SK-N-SH treated with all-trans-retinoic acid at 6 μM for 48 hours (cell line): ENCODE measurements around the gene FYN.

Source experiments
- ATAC-seq: fragments of 200-7000 bp; cut with Tn5 transposase; 3 replicates; pipeline ENCODE4 v1.9.1; 2020; ENCODE audit warnings: mild to moderate bottlenecking, moderate library complexity
- BACH2 ChIP-seq: fragments of 250-450 bp; sonication (Bioruptor Pico); IDR thresholded peaks from 2 replicates; pipeline ENCODE4 v1.9.0; 2021; ENCODE audit warnings: mild to moderate bottlenecking, borderline replicate concordance
- CSDC2 ChIP-seq: fragments of 250-450 bp; sonication (Bioruptor Pico); IDR thresholded peaks from 2 replicates; pipeline ENCODE4 v1.5.0; 2020; ENCODE audit warnings: mild to moderate bottlenecking, moderate library complexity
- ESRRG ChIP-seq: fragments of 250-450 bp; sonication (Bioruptor Pico); IDR thresholded peaks from 2 replicates; pipeline ENCODE4 v1.6.1; 2021; ENCODE audit warnings: mild to moderate bottlenecking
- GLIS3 ChIP-seq: fragments of 250-450 bp; sonication (Bioruptor Pico); IDR thresholded peaks from 2 replicates; pipeline ENCODE4 v1.5.0; 2020; ENCODE audit warnings: mild to moderate bottlenecking, moderate library complexity
- OSR1 ChIP-seq: fragments of 250-450 bp; sonication (Bioruptor Pico); IDR thresholded peaks from 2 replicates; pipeline ENCODE4 v1.8.0; 2022; ENCODE audit warnings: moderate library complexity, mild to moderate bottlenecking, inconsistent platforms
- PPARA ChIP-seq: fragments of 250-450 bp; sonication (Bioruptor Pico); IDR thresholded peaks from 2 replicates; pipeline ENCODE4 v1.5.0; 2020; ENCODE audit warnings: mild to moderate bottlenecking, borderline replicate concordance
- RARB ChIP-seq: fragments of 250-450 bp; sonication (Bioruptor Pico); IDR thresholded peaks from 2 replicates; pipeline ENCODE4 v1.8.0; 2021; ENCODE audit warnings: mild to moderate bottlenecking, moderate library complexity
- SNAI2 ChIP-seq: fragments of 250-450 bp; sonication (Bioruptor Pico); IDR thresholded peaks from 2 replicates; pipeline ENCODE4 v1.5.0; 2020; ENCODE audit warnings: mild to moderate bottlenecking, moderate library complexity
- TCF4 ChIP-seq: fragments of 250-450 bp; sonication (Bioruptor Pico); IDR thresholded peaks from 2 replicates; pipeline ENCODE4 v1.8.0; 2021; ENCODE audit warnings: mild to moderate bottlenecking, moderate library complexity, borderline replicate concordance
- TOX ChIP-seq: fragments of 250-450 bp; sonication (Bioruptor Pico); IDR thresholded peaks from 2 replicates; pipeline ENCODE4 v1.8.0; 2021; ENCODE audit warnings: mild to moderate bottlenecking, moderate library complexity, borderline replicate concordance
- ZC3H10 ChIP-seq: fragments of 250-450 bp; sonication (Bioruptor Pico); IDR thresholded peaks from 2 replicates; pipeline ENCODE4 v1.5.1; 2021; ENCODE audit warnings: mild to moderate bottlenecking, moderate library complexity
- ZFP3 ChIP-seq: fragments of 250-450 bp; sonication (Bioruptor Pico); IDR thresholded peaks from 2 replicates; pipeline ENCODE4 v1.5.0; 2020; ENCODE audit warnings: mild to moderate bottlenecking, moderate library complexity
- ZFP30 ChIP-seq: fragments of 450-650 bp; formaldehyde crosslinking; IDR thresholded peaks from 2 replicates; pipeline ENCODE4 v1.5.0; 2022; ENCODE audit warnings: mild to moderate bottlenecking, moderate library complexity
- ZNF565 ChIP-seq: fragments of 450-650 bp; formaldehyde crosslinking; conservative IDR thresholded peaks from 2 replicates; pipeline ENCODE4 v1.5.0; 2020; ENCODE audit warnings: low read depth, mild to moderate bottlenecking, moderate library complexity
- ZNF8 ChIP-seq: fragments of 450-650 bp; formaldehyde crosslinking; IDR thresholded peaks from 2 replicates; pipeline ENCODE4 v1.5.0; 2020; ENCODE audit warnings: mild to moderate bottlenecking, moderate library complexity
- TF ChIP-seq, protein P1 (sequence below): fragments of 250-450 bp; sonication (Bioruptor Pico); IDR thresholded peaks from 2 replicates; pipeline ENCODE4 v1.5.1; 2021; ENCODE audit warnings: mild to moderate bottlenecking, moderate library complexity
- TF ChIP-seq, protein P2 (sequence below): fragments of 250-450 bp; sonication (Bioruptor Pico); IDR thresholded peaks from 2 replicates; pipeline ENCODE4 v1.8.0; 2021; ENCODE audit warnings: low read depth, mild to moderate bottlenecking, moderate library complexity, borderline replicate concordance
- TF ChIP-seq, protein P3 (sequence below): fragments of 250-450 bp; sonication (Bioruptor Pico); IDR thresholded peaks from 2 replicates; pipeline ENCODE4 v1.5.0; 2020; ENCODE audit warnings: mild to moderate bottlenecking, moderate library complexity
- TF ChIP-seq, protein P4 (sequence below): fragments of 250-450 bp; sonication (Bioruptor Pico); IDR thresholded peaks from 2 replicates; pipeline ENCODE4 v1.8.0; 2020; ENCODE audit warnings: mild to moderate bottlenecking, moderate library complexity, borderline replicate concordance

The FYN gene

DNA sequence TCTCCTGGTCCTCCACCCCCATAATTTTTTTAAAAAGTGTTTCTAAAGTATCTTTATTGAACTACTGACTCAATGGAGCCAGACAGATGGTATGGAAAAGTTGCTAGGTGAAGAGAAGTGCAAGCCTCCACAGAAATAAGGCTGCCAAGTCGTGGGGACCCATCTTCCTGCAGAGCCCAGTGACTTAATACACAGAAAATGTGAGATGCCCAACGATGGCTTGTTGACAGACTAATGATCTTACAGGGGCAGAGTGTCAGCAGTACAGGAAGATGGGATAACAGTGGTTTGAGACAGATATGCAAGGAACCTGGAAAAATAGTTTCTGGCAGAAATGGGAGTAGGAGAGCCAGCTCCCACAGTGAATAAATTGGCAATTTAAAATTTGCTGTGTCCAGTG, 43.3 kb downstream of the FYN start:
- no peak for ATAC-seq
- TF ChIP-seq ZNF565 (CRISPR knock-in tag) = no peak
- TF ChIP-seq CSDC2 (CRISPR knock-in tag) = no peak
- TF ChIP-seq ZFP3 (CRISPR knock-in tag) = no peak
- TF ChIP-seq, protein P1, sequence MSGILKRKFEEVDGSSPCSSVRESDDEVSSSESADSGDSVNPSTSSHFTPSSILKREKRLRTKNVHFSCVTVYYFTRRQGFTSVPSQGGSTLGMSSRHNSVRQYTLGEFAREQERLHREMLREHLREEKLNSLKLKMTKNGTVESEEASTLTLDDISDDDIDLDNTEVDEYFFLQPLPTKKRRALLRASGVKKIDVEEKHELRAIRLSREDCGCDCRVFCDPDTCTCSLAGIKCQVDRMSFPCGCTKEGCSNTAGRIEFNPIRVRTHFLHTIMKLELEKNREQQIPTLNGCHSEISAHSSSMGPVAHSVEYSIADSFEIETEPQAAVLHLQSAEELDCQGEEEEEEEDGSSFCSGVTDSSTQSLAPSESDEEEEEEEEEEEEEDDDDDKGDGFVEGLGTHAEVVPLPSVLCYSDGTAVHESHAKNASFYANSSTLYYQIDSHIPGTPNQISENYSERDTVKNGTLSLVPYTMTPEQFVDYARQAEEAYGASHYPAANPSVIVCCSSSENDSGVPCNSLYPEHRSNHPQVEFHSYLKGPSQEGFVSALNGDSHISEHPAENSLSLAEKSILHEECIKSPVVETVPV (CRISPR knock-in tag) = no peak
- TF ChIP-seq ZFP30 (CRISPR knock-in tag) = no peak
- TF ChIP-seq OSR1 (CRISPR knock-in tag) = no peak
- no peak for TF ChIP-seq TOX (CRISPR knock-in tag)
- TF ChIP-seq, protein P2, sequence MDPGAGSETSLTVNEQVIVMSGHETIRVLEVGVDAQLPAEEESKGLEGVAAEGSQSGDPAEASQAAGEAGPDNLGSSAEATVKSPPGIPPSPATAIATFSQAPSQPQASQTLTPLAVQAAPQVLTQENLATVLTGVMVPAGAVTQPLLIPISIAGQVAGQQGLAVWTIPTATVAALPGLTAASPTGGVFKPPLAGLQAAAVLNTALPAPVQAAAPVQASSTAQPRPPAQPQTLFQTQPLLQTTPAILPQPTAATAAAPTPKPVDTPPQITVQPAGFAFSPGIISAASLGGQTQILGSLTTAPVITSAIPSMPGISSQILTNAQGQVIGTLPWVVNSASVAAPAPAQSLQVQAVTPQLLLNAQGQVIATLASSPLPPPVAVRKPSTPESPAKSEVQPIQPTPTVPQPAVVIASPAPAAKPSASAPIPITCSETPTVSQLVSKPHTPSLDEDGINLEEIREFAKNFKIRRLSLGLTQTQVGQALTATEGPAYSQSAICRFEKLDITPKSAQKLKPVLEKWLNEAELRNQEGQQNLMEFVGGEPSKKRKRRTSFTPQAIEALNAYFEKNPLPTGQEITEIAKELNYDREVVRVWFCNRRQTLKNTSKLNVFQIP (CRISPR knock-in tag) = no peak
- TF ChIP-seq TCF4 = no peak
- TF ChIP-seq, protein P3, sequence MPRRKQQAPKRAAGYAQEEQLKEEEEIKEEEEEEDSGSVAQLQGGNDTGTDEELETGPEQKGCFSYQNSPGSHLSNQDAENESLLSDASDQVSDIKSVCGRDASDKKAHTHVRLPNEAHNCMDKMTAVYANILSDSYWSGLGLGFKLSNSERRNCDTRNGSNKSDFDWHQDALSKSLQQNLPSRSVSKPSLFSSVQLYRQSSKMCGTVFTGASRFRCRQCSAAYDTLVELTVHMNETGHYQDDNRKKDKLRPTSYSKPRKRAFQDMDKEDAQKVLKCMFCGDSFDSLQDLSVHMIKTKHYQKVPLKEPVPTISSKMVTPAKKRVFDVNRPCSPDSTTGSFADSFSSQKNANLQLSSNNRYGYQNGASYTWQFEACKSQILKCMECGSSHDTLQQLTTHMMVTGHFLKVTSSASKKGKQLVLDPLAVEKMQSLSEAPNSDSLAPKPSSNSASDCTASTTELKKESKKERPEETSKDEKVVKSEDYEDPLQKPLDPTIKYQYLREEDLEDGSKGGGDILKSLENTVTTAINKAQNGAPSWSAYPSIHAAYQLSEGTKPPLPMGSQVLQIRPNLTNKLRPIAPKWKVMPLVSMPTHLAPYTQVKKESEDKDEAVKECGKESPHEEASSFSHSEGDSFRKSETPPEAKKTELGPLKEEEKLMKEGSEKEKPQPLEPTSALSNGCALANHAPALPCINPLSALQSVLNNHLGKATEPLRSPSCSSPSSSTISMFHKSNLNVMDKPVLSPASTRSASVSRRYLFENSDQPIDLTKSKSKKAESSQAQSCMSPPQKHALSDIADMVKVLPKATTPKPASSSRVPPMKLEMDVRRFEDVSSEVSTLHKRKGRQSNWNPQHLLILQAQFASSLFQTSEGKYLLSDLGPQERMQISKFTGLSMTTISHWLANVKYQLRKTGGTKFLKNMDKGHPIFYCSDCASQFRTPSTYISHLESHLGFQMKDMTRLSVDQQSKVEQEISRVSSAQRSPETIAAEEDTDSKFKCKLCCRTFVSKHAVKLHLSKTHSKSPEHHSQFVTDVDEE = no peak
- no peak for TF ChIP-seq ESRRG (CRISPR knock-in tag)
- TF ChIP-seq RARB = no peak
- no peak for TF ChIP-seq SNAI2 (CRISPR knock-in tag)
- TF ChIP-seq BACH2 (CRISPR knock-in tag) = no peak
- no peak for TF ChIP-seq PPARA (CRISPR knock-in tag)
- no peak for TF ChIP-seq ZNF8

DNA sequence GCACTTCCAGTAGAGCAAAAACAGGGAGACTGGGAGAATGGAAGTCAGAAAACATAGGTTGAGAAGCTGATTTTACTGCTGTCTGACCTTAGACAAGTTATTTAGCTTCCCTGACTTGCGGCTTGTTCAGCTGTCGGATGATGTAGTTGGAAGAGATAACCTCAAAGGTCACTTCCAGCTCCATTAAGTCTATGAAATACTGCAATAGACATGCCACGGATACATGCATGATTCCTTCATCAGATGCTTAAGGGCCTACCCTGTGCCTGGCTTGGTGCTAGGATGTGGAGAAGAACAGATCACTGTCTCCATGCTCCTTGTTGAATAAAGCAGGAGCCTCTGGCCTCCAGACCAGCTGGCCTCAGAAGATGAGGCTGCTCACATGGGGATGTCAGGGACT, 43.7 kb downstream of the FYN start:
- no peak for ATAC-seq

DNA sequence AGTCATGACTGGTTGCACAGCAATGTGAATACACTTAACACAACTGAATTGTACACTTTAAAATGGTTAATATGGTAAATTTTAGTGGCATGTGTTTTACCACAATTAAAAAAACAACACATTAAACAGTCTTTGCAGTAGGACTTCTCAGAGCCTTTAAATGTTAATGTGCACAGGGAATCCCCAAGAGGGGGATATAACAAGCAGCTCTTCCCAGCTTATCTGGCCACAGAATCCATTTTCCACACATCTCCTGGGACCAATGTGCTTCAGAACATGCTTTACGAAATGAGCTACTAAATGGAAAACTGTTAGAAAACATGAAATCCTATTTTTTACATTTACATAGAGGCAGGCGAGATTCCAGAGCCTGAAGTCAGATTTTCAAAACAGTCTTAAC, 44.4 kb downstream of the FYN start:
- TF ChIP-seq, protein P2 (CRISPR knock-in tag) = no peak
- no peak for TF ChIP-seq ZC3H10 (CRISPR knock-in tag)
- TF ChIP-seq, protein P4, sequence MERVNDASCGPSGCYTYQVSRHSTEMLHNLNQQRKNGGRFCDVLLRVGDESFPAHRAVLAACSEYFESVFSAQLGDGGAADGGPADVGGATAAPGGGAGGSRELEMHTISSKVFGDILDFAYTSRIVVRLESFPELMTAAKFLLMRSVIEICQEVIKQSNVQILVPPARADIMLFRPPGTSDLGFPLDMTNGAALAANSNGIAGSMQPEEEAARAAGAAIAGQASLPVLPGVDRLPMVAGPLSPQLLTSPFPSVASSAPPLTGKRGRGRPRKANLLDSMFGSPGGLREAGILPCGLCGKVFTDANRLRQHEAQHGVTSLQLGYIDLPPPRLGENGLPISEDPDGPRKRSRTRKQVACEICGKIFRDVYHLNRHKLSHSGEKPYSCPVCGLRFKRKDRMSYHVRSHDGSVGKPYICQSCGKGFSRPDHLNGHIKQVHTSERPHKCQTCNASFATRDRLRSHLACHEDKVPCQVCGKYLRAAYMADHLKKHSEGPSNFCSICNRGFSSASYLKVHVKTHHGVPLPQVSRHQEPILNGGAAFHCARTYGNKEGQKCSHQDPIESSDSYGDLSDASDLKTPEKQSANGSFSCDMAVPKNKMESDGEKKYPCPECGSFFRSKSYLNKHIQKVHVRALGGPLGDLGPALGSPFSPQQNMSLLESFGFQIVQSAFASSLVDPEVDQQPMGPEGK (CRISPR knock-in tag) = no peak
- TF ChIP-seq, all 23 proteins: peak for 0
- no peak for ATAC-seq

More for the DNA sequence above, 43.7 kb downstream of the FYN start:
- TF ChIP-seq, protein P2 (CRISPR knock-in tag) = no peak
- TF ChIP-seq PPARA (CRISPR knock-in tag) (no peak), TCF4 (no peak), ZFP30 (CRISPR knock-in tag) (no peak), TOX (CRISPR knock-in tag) (no peak), GLIS3 (CRISPR knock-in tag) (no peak), ZNF8 (no peak), CSDC2 (CRISPR knock-in tag) (no peak), SNAI2 (CRISPR knock-in tag) (no peak), OSR1 (CRISPR knock-in tag) (no peak)
- TF ChIP-seq, protein P1 (CRISPR knock-in tag) = no peak
